ENCODE data around the gene ALDH1A1. TPM values are rescaled to one million over a fixed set of nuclear protein-coding genes. Genes with fewer than 3 reads are reported as not detected.

ALDH1A1 gene
- total and polyA plus RNA-seq, 2 of the 8 experiments (the other 6 are each of a cell fraction or from before 2014, with no cell fraction given) = 0.50 to 0.82 TPM

DNA sequence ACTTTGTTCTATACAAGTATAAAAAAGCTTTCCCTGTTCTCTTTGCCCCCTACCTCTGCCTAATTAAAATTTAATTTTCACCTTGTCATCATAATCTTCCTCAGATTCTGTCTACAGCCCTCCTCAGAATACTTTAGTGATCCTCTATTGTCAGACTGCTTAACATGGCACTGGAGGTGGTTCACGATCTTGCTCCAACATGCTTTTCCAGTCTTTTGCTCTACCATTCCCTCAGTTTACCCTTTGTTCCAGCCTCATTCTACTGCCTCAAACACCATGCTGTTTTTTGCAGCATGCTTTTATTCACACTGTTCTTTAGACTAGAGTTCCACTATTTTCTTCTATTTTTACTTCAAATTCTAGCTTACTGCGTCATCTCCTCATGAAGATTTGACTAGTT is 10.4 kb downstream of the ALDH1A1 start:
- no peak overlapping the region for H4K5ac ChIP-seq (ENCODE audit: insufficient read length, low read depth, low read length)
- no peak overlapping the region for H2AFZ ChIP-seq (ENCODE audit: low read length)
- H3K4ac ChIP-seq (replicated peaks; ENCODE audit: insufficient read length, low read depth, low read length) = no peak overlapping the region
- H3K27ac ChIP-seq (ENCODE audit: low read depth, low read length) = no peak overlapping the region
- DNase-seq (ENCODE audit: low read depth in 1 of 2, low spot score in 2 of 2) (no peak), FAIRE-seq (no peak)
- H3K79me2 ChIP-seq (ENCODE audit: control insufficient read depth in 1 of 2, insufficient read depth in 2 of 2, low read length in 2 of 2) = no peaks in the 10 kb centered on the region
- no peak overlapping the region for H3K4me3 ChIP-seq (ENCODE audit: extremely low read depth in 1 of 4, insufficient read depth in 2 of 4, low read depth in 3 of 4, low read length in 4 of 4)
- H2BK120ac ChIP-seq (replicated peaks; ENCODE audit: low read depth, low read length) = no peak overlapping the region
- no peak overlapping the region for H4K8ac ChIP-seq (ENCODE audit: extremely low read depth, insufficient read depth, low read length)
- ChIA-PET POLR2A (ENCODE audit: partially characterized antibody) (no interaction called here), CTCF (ENCODE audit: partially characterized antibody) (interaction anchor here (1.1 to 2.1 kb wide), 3 partner anchors 11 to 671 kb away, joined by 3 to 12 read pairs (median 7); no protein-coding TSS in a partner anchor)
- no peaks in the 10 kb centered on the region for H4K20me1 ChIP-seq (replicated peaks in 1 of 2; ENCODE audit: control insufficient read depth in 1 of 2, insufficient read depth in 2 of 2, low read length in 2 of 2)
- H3K18ac ChIP-seq (ENCODE audit: extremely low read depth, low read length) = no peak overlapping the region
- H3K9ac ChIP-seq (replicated peaks in 1 of 4; ENCODE audit: extremely low read depth in 1 of 4, low read depth in 3 of 4, low read length in 3 of 4) = no peak overlapping the region
- H3K27me3 ChIP-seq (replicated peaks in 1 of 4; ENCODE audit: control insufficient read depth in 3 of 4, extremely low read depth in 1 of 4, insufficient read depth in 3 of 4, low read length in 3 of 4) = no peaks in the 10 kb centered on the region
- no peak overlapping the region for H3K23ac ChIP-seq (ENCODE audit: insufficient read length)
- no peaks in the 10 kb centered on the region for H3K9me3 ChIP-seq (ENCODE audit: insufficient read depth in 2 of 2, low read depth in 1 of 2, low read length in 1 of 2)
- no peak overlapping the region for H2BK15ac ChIP-seq (ENCODE audit: low read length)
- 93% methylated on average over 2 of the region's 2 CpGs; no CpG with 5 or more reads in 1 of the 2 experiments for WGBS, 2 experiments (ENCODE audit: extremely low coverage in 1 of 2, insufficient coverage in 1 of 2, insufficient read length in 1 of 2, insufficient replicate concordance in 2 of 2, low coverage in 1 of 2, low lambda C conversion rate in 2 of 2, missing lambda C conversion rate in 1 of 2)
- H3K36me3 ChIP-seq (ENCODE audit: control insufficient read depth in 2 of 4, insufficient read depth in 4 of 4, low read length in 3 of 4) = no peaks in the 10 kb centered on the region
- no peak overlapping the region for H4K91ac ChIP-seq (replicated peaks; ENCODE audit: insufficient read length, low read length)
- TF ChIP-seq JUND (IDR thresholded peaks at IDR 0.05; ENCODE audit: low read length) (no peak), RBBP5 (IDR thresholded peaks at IDR 0.05; ENCODE audit: borderline replicate concordance, low read depth, low read length) (no peak), ZNF274 (IDR thresholded peaks at IDR 0.05; ENCODE audit: borderline replicate concordance, extremely low read depth, low read length) (no peak), CEBPB (IDR thresholded peaks at IDR 0.05; ENCODE audit: low read depth, low read length) (no peak), FOSL1 (IDR thresholded peaks at IDR 0.05; ENCODE audit: insufficient read depth, low read depth, low read length) (no peak), GABPA (IDR thresholded peaks at IDR 0.05; ENCODE audit: borderline replicate concordance, insufficient read depth, low read length) (no peak)
- no peak overlapping the region for H2BK5ac ChIP-seq (ENCODE audit: low read depth, low read length)
- H3K23me2 ChIP-seq (ENCODE audit: low read depth, low read length) = no peaks in the 10 kb centered on the region
- no peak overlapping the region for H2AK5ac ChIP-seq (ENCODE audit: low read depth, low read length)
- no peak overlapping the region for H3K14ac ChIP-seq (ENCODE audit: insufficient read length)
- H3K56ac ChIP-seq (replicated peaks; ENCODE audit: insufficient read length, low read depth, low read length) = no peak overlapping the region
- H2BK20ac ChIP-seq (ENCODE audit: low read length) = no peak overlapping the region
- no peaks in the 10 kb centered on the region for H3K4me1 ChIP-seq (replicated peaks in 1 of 4; ENCODE audit: control insufficient read depth in 3 of 4, insufficient read depth in 4 of 4, low read length in 3 of 4)
- H3K4me2 ChIP-seq (ENCODE audit: insufficient read depth in 1 of 2, low read depth in 2 of 2, low read length in 2 of 2) = no peak overlapping the region
- no peak overlapping the region for H2BK12ac ChIP-seq (ENCODE audit: low read depth, low read length)
- no peaks in the 10 kb centered on the region for H3K79me1 ChIP-seq (ENCODE audit: low read depth, low read length)

All from H1 (cell line).